ENCODE data around the gene HSPD1.
"Not testable (repeated sequence)": the region's sequence is repeated elsewhere in the genome, so short reads cannot be mapped to it uniquely, and the experiment has no call there.

HSPD1 gene

GRCh38 chr2:197460649-197461048 lies 39.0 kb downstream of the HSPD1 start:
- DNase-seq (ENCODE audit: low read depth): no peak
- no peak overlapping the region for H3K4me3 ChIP-seq (ENCODE audit: control insufficient read depth, low read depth, low read length)
- TF ChIP-seq CTCF (conservative IDR thresholded peaks at IDR 0.05; ENCODE audit: control insufficient read depth, insufficient read depth, low read depth, low read length): no peak

GRCh38 chr2:197455428-197455827 lies 44.2 kb downstream of the HSPD1 start:
- no peak for DNase-seq (ENCODE audit: low read depth)
- TF ChIP-seq CTCF (conservative IDR thresholded peaks at IDR 0.05; ENCODE audit: control insufficient read depth, insufficient read depth, low read depth, low read length): no peak
- H3K4me3 ChIP-seq (ENCODE audit: control insufficient read depth, low read depth, low read length): no peak overlapping the region

GRCh38 chr2:197454923-197455322 lies 44.7 kb downstream of the HSPD1 start:
- no peak for TF ChIP-seq CTCF (conservative IDR thresholded peaks at IDR 0.05; ENCODE audit: control insufficient read depth, insufficient read depth, low read depth, low read length)
- no peak for DNase-seq (ENCODE audit: low read depth)
- H3K4me3 ChIP-seq (ENCODE audit: control insufficient read depth, low read depth, low read length): peak overlapping the region; percentile 99

GRCh38 chr2:197453914-197454398 lies 45.7 kb downstream of the HSPD1 start:
- H3K4me3 ChIP-seq (ENCODE audit: control insufficient read depth, low read depth, low read length): peak overlapping the region; percentile 99
- TF ChIP-seq CTCF (conservative IDR thresholded peaks at IDR 0.05; ENCODE audit: control insufficient read depth, insufficient read depth, low read depth, low read length): no peak
- DNase-seq (ENCODE audit: low read depth): peak; percentile 95

GRCh38 chr2:197453123-197453913 lies 46.3 kb downstream of the HSPD1 start, which contains the start of gene COQ10B:
TSS of gene COQ10B (plus strand) at chr2:197453552. CDS start at chr2:197453561, 9 bp downstream.
- TF ChIP-seq CTCF (conservative IDR thresholded peaks at IDR 0.05; ENCODE audit: control insufficient read depth, insufficient read depth, low read depth, low read length): no peak
- peak; percentile 99 for DNase-seq (ENCODE audit: low read depth)

GRCh38 chr2:197452754-197453122 lies 46.9 kb downstream of the HSPD1 start:
- peak overlapping the region; percentile 99 for H3K4me3 ChIP-seq (ENCODE audit: control insufficient read depth, low read depth, low read length)
- DNase-seq (ENCODE audit: low read depth): no peak
- no peak for TF ChIP-seq CTCF (conservative IDR thresholded peaks at IDR 0.05; ENCODE audit: control insufficient read depth, insufficient read depth, low read depth, low read length)

More at GRCh38 chr2:197453123-197453913, 46.3 kb downstream of the HSPD1 start, which contains the start of gene COQ10B:
- H3K4me3 ChIP-seq (ENCODE audit: control insufficient read depth, low read depth, low read length): peak within 1 kb of the TSS; percentile 99

GRCh38 chr2:197450935-197451358 lies 48.7 kb downstream of the HSPD1 start:
- H3K4me3 ChIP-seq (ENCODE audit: control insufficient read depth, low read depth, low read length); DNase-seq (ENCODE audit: low read depth): not testable (repeated sequence)
